Neural cell (in vitro differentiated cells): ENCODE measurements around the gene TMEM86A. TPM values are rescaled to one million over a fixed set of nuclear protein-coding genes. Genes with fewer than 3 reads are reported as not detected.

ENCODE experiments used
- polyA plus RNA-seq: library from polyadenylated mRNA; depleted of rRNA; stranded (reverse); fragments of >200 nt; gene quantifications from 2 replicates; pipeline ENCODE4 v1.2.3, GENCODE V29; 2014

Gene TMEM86A
- polyA plus RNA-seq, 1 donor from 2014 or later = 3.3 TPM

Other genes with a start within 250 kb of the TMEM86A start
- gene LDHAL6A, start 242.9 kb upstream of the TMEM86A start, polyA plus RNA-seq = not detected in 2 replicates
- 115 and 129 TPM in 2 replicates for gene TSG101, start 171.8 kb upstream of the TMEM86A start, polyA plus RNA-seq
- gene UEVLD, start 110.0 kb upstream of the TMEM86A start, polyA plus RNA-seq = 11.0 and 11.3 TPM in 2 replicates
- gene MISFA, start 99.0 kb upstream of the TMEM86A start, polyA plus RNA-seq = 3.0 and 6.0 TPM in 2 replicates
- 5.9 and 13.2 TPM in 2 replicates for gene SPTY2D1, start 64.4 kb upstream of the TMEM86A start, polyA plus RNA-seq
- gene IGSF22, start 27.4 kb downstream of the TMEM86A start, polyA plus RNA-seq = 0.68 and 0.90 TPM in 2 replicates
- 122 and 151 TPM in 2 replicates for gene PTPN5, start 93.0 kb downstream of the TMEM86A start, polyA plus RNA-seq
- not detected in 2 replicates for gene MRGPRX1, start 240.6 kb downstream of the TMEM86A start, polyA plus RNA-seq